AG04450 (cell line): ENCODE measurements around the gene SLCO3A1. TPM values are rescaled to one million over a fixed set of nuclear protein-coding genes. Genes with fewer than 3 reads are reported as not detected.

Experiments used
- CTCF ChIA-PET: fragments of 300-600, 350-600 bp; formaldehyde crosslinking; extraction: SDS; loops from one replicate; lab custom pipeline; 2022; ENCODE audit warnings: antibody characterized with exemption, inconsistent platforms; lab: Charles Lee
- POLR2A ChIA-PET: fragments of 350-600 bp; formaldehyde crosslinking; extraction: SDS; loops from one replicate; lab custom pipeline; 2021; ENCODE audit warnings: antibody characterized with exemption, inconsistent platforms; lab: Yijun Ruan, JAX
- DNase-seq: peaks from one replicate; pipeline ENCODE4 v3.0.0-alpha.2; 2011; ENCODE audit warnings: low read depth, low spot score
- H3K27ac ChIP-seq: one replicate; pipeline ENCODE4 v1.5.1; 2012; ENCODE audit warnings: low read depth, low read length, control low read depth
- H3K27me3 ChIP-seq: one replicate; pipeline ENCODE4 v1.6.0; 2012; ENCODE audit warnings: low read length; ENCODE audit not compliant: control insufficient read depth, insufficient read depth
- H3K4me3 ChIP-seq: 2 replicates; pipeline ENCODE4 v1.5.1; 2011; ENCODE audit warnings: mild to moderate bottlenecking, low read depth, low read length, control low read depth
- H3K9me3 ChIP-seq: 2 replicates; pipeline ENCODE4 v1.5.1; 2012; ENCODE audit warnings: low read length; ENCODE audit not compliant: control insufficient read depth, insufficient read depth
- polyA plus RNA-seq: library from polyadenylated mRNA; depleted of rRNA; stranded (reverse); fragments of >200 nt; gene quantifications from 2 replicates; pipeline ENCODE4 v1.2.3, GENCODE V29; 2011
- TF ChIP-seq, protein P1 (sequence below): IDR thresholded peaks from 2 replicates; pipeline ENCODE4 v1.5.1; 2011; ENCODE audit warnings: low read depth, low read length, control low read depth, inconsistent platforms

SLCO3A1 gene
- polyA plus RNA-seq, 1 experiment: 7.6 TPM

- H3K27ac ChIP-seq: no peak overlapping the region
- H3K9me3 ChIP-seq: no peaks in the 10 kb centered on the region
- POLR2A ChIA-PET: no interaction called here
- CTCF ChIA-PET: interaction anchor here (0.6 kb wide), 1 partner anchor 107 kb away, joined by 3 read pairs; no protein-coding TSS in a partner anchor
- H3K27me3 ChIP-seq: no peaks in the 10 kb centered on the region
- TF ChIP-seq, protein P1, sequence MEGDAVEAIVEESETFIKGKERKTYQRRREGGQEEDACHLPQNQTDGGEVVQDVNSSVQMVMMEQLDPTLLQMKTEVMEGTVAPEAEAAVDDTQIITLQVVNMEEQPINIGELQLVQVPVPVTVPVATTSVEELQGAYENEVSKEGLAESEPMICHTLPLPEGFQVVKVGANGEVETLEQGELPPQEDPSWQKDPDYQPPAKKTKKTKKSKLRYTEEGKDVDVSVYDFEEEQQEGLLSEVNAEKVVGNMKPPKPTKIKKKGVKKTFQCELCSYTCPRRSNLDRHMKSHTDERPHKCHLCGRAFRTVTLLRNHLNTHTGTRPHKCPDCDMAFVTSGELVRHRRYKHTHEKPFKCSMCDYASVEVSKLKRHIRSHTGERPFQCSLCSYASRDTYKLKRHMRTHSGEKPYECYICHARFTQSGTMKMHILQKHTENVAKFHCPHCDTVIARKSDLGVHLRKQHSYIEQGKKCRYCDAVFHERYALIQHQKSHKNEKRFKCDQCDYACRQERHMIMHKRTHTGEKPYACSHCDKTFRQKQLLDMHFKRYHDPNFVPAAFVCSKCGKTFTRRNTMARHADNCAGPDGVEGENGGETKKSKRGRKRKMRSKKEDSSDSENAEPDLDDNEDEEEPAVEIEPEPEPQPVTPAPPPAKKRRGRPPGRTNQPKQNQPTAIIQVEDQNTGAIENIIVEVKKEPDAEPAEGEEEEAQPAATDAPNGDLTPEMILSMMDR: no peak
- no peak overlapping the region for H3K4me3 ChIP-seq
- DNase-seq: no peak
These were observed 152.9 kb downstream of the SLCO3A1 start for GRCh38 chr15:92006186-92007028.

DNA sequence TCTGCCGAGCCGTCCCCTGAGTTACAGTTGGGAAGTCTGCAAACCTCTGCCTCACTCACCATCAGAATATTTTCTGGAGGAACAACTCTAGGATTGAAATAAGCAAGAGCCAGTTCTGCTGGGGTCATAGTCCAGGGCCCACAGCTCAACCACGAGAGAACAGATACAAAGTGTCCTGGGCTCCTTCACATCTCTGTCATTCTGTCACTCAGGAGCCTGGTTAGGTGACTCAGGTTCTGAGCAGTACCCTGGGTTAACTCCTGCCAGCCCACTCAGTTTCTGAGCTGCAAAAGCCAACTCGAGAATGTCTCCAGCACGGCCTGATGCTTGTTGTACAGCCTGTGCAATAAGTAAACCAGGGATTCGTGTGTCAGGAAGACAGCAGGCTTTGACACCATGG, 155.7 kb downstream of the SLCO3A1 start:
- no peak overlapping the region for H3K4me3 ChIP-seq
- POLR2A ChIA-PET: no interaction called here
- CTCF ChIA-PET: no interaction called here
- no peaks in the 10 kb centered on the region for H3K9me3 ChIP-seq
- no peak overlapping the region for H3K27ac ChIP-seq
- TF ChIP-seq, protein P1: no peak
- no peaks in the 10 kb centered on the region for H3K27me3 ChIP-seq
- no peak for DNase-seq

- DNase-seq: no peak
- ChIA-PET CTCF (no interaction called here), POLR2A (no interaction called here)
- Histone ChIP-seq H3K27me3 (no peaks in the 10 kb centered on the region), H3K9me3 (no peaks in the 10 kb centered on the region), H3K4me3 (no peak overlapping the region), H3K27ac (no peak overlapping the region)
- TF ChIP-seq, protein P1: no peak
These were observed 158.3 kb downstream of the SLCO3A1 start for GRCh38 chr15:92011611-92012367.

GRCh38 chr15:92012368-92012629, 158.8 kb downstream of the SLCO3A1 start:
- CTCF ChIA-PET: no interaction called here
- no peak overlapping the region for H3K4me3 ChIP-seq

More at GRCh38 chr15:92012368-92012629, 158.8 kb downstream of the SLCO3A1 start:
- Histone ChIP-seq H3K27me3 (no peaks in the 10 kb centered on the region), H3K9me3 (no peaks in the 10 kb centered on the region), H3K27ac (no peak overlapping the region)
- POLR2A ChIA-PET: no interaction called here
- DNase-seq: no peak
- TF ChIP-seq, protein P1: no peak
